ENCODE data around the gene PITPNM3.

GRCh38 chr17:6508519-6509030 is 47.8 kb downstream of the PITPNM3 start:
- TF ChIP-seq, protein P1, sequence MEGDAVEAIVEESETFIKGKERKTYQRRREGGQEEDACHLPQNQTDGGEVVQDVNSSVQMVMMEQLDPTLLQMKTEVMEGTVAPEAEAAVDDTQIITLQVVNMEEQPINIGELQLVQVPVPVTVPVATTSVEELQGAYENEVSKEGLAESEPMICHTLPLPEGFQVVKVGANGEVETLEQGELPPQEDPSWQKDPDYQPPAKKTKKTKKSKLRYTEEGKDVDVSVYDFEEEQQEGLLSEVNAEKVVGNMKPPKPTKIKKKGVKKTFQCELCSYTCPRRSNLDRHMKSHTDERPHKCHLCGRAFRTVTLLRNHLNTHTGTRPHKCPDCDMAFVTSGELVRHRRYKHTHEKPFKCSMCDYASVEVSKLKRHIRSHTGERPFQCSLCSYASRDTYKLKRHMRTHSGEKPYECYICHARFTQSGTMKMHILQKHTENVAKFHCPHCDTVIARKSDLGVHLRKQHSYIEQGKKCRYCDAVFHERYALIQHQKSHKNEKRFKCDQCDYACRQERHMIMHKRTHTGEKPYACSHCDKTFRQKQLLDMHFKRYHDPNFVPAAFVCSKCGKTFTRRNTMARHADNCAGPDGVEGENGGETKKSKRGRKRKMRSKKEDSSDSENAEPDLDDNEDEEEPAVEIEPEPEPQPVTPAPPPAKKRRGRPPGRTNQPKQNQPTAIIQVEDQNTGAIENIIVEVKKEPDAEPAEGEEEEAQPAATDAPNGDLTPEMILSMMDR (conservative IDR thresholded peaks at IDR 0.05; ENCODE audit: low read length), result no peak
- TF ChIP-seq EZH2phosphoT487 (IDR thresholded peaks at IDR 0.05; ENCODE audit: borderline replicate concordance), result no peak

Data from Loucy (cell line).